SK-N-SH treated with all-trans-retinoic acid at 6 μM for 48 hours (cell line): ENCODE data around the gene FOXK1.

Experiments used
- ATAC-seq: fragments of 200-7000 bp; cut with Tn5 transposase; 3 replicates; pipeline ENCODE4 v1.9.1; 2020; ENCODE audit warnings: mild to moderate bottlenecking, moderate library complexity
- ARNTL ChIP-seq: fragments of 450-650 bp; formaldehyde crosslinking; IDR thresholded peaks from 2 replicates; pipeline ENCODE4 v1.5.0; 2020; ENCODE audit warnings: low read depth, mild to moderate bottlenecking, moderate library complexity, borderline replicate concordance
- BACH2 ChIP-seq: fragments of 250-450 bp; sonication (Bioruptor Pico); IDR thresholded peaks from 2 replicates; pipeline ENCODE4 v1.9.0; 2021; ENCODE audit warnings: mild to moderate bottlenecking, borderline replicate concordance
- CSDC2 ChIP-seq: fragments of 250-450 bp; sonication (Bioruptor Pico); IDR thresholded peaks from 2 replicates; pipeline ENCODE4 v1.5.0; 2020; ENCODE audit warnings: mild to moderate bottlenecking, moderate library complexity
- ESRRG ChIP-seq: fragments of 250-450 bp; sonication (Bioruptor Pico); IDR thresholded peaks from 2 replicates; pipeline ENCODE4 v1.6.1; 2021; ENCODE audit warnings: mild to moderate bottlenecking
- GLIS3 ChIP-seq: fragments of 250-450 bp; sonication (Bioruptor Pico); IDR thresholded peaks from 2 replicates; pipeline ENCODE4 v1.5.0; 2020; ENCODE audit warnings: mild to moderate bottlenecking, moderate library complexity
- ISL1 ChIP-seq: fragments of 250-450 bp; sonication (Bioruptor Pico); IDR thresholded peaks from 2 replicates; pipeline ENCODE4 v2.1.2; 2022; ENCODE audit warnings: mild to moderate bottlenecking, moderate library complexity
- PPARA ChIP-seq: fragments of 250-450 bp; sonication (Bioruptor Pico); IDR thresholded peaks from 2 replicates; pipeline ENCODE4 v1.5.0; 2020; ENCODE audit warnings: mild to moderate bottlenecking, borderline replicate concordance
- RARB ChIP-seq: fragments of 250-450 bp; sonication (Bioruptor Pico); IDR thresholded peaks from 2 replicates; pipeline ENCODE4 v1.8.0; 2021; ENCODE audit warnings: mild to moderate bottlenecking, moderate library complexity
- SNAI2 ChIP-seq: fragments of 250-450 bp; sonication (Bioruptor Pico); IDR thresholded peaks from 2 replicates; pipeline ENCODE4 v1.5.0; 2020; ENCODE audit warnings: mild to moderate bottlenecking, moderate library complexity
- TCF4 ChIP-seq: fragments of 250-450 bp; sonication (Bioruptor Pico); IDR thresholded peaks from 2 replicates; pipeline ENCODE4 v1.8.0; 2021; ENCODE audit warnings: mild to moderate bottlenecking, moderate library complexity, borderline replicate concordance
- TOX ChIP-seq: fragments of 250-450 bp; sonication (Bioruptor Pico); IDR thresholded peaks from 2 replicates; pipeline ENCODE4 v1.8.0; 2021; ENCODE audit warnings: mild to moderate bottlenecking, moderate library complexity, borderline replicate concordance
- ZC3H10 ChIP-seq: fragments of 250-450 bp; sonication (Bioruptor Pico); IDR thresholded peaks from 2 replicates; pipeline ENCODE4 v1.5.1; 2021; ENCODE audit warnings: mild to moderate bottlenecking, moderate library complexity
- ZFP3 ChIP-seq: fragments of 250-450 bp; sonication (Bioruptor Pico); IDR thresholded peaks from 2 replicates; pipeline ENCODE4 v1.5.0; 2020; ENCODE audit warnings: mild to moderate bottlenecking, moderate library complexity
- ZFP30 ChIP-seq: fragments of 450-650 bp; formaldehyde crosslinking; IDR thresholded peaks from 2 replicates; pipeline ENCODE4 v1.5.0; 2022; ENCODE audit warnings: mild to moderate bottlenecking, moderate library complexity
- ZNF565 ChIP-seq: fragments of 450-650 bp; formaldehyde crosslinking; conservative IDR thresholded peaks from 2 replicates; pipeline ENCODE4 v1.5.0; 2020; ENCODE audit warnings: low read depth, mild to moderate bottlenecking, moderate library complexity
- ZNF70 ChIP-seq: fragments of 450-650 bp; formaldehyde crosslinking; IDR thresholded peaks from 2 replicates; pipeline ENCODE4 v1.5.0; 2020; ENCODE audit warnings: mild to moderate bottlenecking, moderate library complexity
- ZNF8 ChIP-seq: fragments of 450-650 bp; formaldehyde crosslinking; IDR thresholded peaks from 2 replicates; pipeline ENCODE4 v1.5.0; 2020; ENCODE audit warnings: mild to moderate bottlenecking, moderate library complexity
- TF ChIP-seq, protein P1 (sequence below): fragments of 250-450 bp; sonication (Bioruptor Pico); IDR thresholded peaks from 2 replicates; pipeline ENCODE4 v1.8.0; 2021; ENCODE audit warnings: low read depth, mild to moderate bottlenecking, moderate library complexity, borderline replicate concordance
- TF ChIP-seq, protein P2 (sequence below): fragments of 250-450 bp; sonication (Bioruptor Pico); IDR thresholded peaks from 2 replicates; pipeline ENCODE4 v1.5.0; 2020; ENCODE audit warnings: mild to moderate bottlenecking, moderate library complexity
- TF ChIP-seq, protein P3 (sequence below): fragments of 250-450 bp; sonication (Bioruptor Pico); IDR thresholded peaks from 2 replicates; pipeline ENCODE4 v1.8.0; 2020; ENCODE audit warnings: mild to moderate bottlenecking, moderate library complexity, borderline replicate concordance
- TF ChIP-seq, protein P4 (sequence below): fragments of 250-450 bp; sonication (Bioruptor Pico); IDR thresholded peaks from 2 replicates; pipeline ENCODE4 v1.5.1; 2020; ENCODE audit warnings: low read depth, mild to moderate bottlenecking, moderate library complexity
- TF ChIP-seq, protein P5 (sequence below): fragments of 250-450 bp; sonication (Bioruptor Pico); IDR thresholded peaks from 2 replicates; pipeline ENCODE4 v1.5.1; 2021; ENCODE audit warnings: mild to moderate bottlenecking, moderate library complexity

The FOXK1 gene

DNA sequence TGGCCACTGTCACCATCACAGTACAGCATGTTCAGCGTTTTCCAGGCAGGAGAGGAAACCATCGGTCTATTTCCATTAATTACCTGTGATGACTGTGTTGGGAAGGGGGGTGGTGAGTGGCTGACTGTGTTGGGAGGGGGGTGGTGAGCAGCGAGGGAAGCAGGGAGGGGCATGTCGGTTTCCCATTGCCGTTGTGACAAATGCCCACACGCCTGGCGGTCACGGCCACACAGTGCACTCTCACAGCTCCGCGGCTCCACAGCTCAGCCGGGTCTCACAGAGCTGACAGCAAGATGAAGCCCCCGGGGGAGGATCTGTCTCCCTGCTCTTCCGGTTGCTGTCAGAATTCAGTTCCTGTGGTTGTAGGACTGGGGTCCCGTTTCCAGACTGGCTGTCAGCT is 132.3 kb downstream of the FOXK1 start:
- no peak for TF ChIP-seq CSDC2 (CRISPR knock-in tag)
- TF ChIP-seq, protein P1, sequence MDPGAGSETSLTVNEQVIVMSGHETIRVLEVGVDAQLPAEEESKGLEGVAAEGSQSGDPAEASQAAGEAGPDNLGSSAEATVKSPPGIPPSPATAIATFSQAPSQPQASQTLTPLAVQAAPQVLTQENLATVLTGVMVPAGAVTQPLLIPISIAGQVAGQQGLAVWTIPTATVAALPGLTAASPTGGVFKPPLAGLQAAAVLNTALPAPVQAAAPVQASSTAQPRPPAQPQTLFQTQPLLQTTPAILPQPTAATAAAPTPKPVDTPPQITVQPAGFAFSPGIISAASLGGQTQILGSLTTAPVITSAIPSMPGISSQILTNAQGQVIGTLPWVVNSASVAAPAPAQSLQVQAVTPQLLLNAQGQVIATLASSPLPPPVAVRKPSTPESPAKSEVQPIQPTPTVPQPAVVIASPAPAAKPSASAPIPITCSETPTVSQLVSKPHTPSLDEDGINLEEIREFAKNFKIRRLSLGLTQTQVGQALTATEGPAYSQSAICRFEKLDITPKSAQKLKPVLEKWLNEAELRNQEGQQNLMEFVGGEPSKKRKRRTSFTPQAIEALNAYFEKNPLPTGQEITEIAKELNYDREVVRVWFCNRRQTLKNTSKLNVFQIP = no peak
- TF ChIP-seq ZFP3 (CRISPR knock-in tag) = no peak
- no peak for TF ChIP-seq ZFP30
- TF ChIP-seq TOX (CRISPR knock-in tag) = no peak
- no peak for TF ChIP-seq ISL1 (CRISPR knock-in tag)
- TF ChIP-seq ZC3H10 (CRISPR knock-in tag) = no peak
- no peak for TF ChIP-seq SNAI2 (CRISPR knock-in tag)
- TF ChIP-seq BACH2 (CRISPR knock-in tag) = no peak
- no peak for TF ChIP-seq ZNF8
- TF ChIP-seq, protein P2, sequence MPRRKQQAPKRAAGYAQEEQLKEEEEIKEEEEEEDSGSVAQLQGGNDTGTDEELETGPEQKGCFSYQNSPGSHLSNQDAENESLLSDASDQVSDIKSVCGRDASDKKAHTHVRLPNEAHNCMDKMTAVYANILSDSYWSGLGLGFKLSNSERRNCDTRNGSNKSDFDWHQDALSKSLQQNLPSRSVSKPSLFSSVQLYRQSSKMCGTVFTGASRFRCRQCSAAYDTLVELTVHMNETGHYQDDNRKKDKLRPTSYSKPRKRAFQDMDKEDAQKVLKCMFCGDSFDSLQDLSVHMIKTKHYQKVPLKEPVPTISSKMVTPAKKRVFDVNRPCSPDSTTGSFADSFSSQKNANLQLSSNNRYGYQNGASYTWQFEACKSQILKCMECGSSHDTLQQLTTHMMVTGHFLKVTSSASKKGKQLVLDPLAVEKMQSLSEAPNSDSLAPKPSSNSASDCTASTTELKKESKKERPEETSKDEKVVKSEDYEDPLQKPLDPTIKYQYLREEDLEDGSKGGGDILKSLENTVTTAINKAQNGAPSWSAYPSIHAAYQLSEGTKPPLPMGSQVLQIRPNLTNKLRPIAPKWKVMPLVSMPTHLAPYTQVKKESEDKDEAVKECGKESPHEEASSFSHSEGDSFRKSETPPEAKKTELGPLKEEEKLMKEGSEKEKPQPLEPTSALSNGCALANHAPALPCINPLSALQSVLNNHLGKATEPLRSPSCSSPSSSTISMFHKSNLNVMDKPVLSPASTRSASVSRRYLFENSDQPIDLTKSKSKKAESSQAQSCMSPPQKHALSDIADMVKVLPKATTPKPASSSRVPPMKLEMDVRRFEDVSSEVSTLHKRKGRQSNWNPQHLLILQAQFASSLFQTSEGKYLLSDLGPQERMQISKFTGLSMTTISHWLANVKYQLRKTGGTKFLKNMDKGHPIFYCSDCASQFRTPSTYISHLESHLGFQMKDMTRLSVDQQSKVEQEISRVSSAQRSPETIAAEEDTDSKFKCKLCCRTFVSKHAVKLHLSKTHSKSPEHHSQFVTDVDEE (CRISPR knock-in tag) = no peak
- TF ChIP-seq, protein P3, sequence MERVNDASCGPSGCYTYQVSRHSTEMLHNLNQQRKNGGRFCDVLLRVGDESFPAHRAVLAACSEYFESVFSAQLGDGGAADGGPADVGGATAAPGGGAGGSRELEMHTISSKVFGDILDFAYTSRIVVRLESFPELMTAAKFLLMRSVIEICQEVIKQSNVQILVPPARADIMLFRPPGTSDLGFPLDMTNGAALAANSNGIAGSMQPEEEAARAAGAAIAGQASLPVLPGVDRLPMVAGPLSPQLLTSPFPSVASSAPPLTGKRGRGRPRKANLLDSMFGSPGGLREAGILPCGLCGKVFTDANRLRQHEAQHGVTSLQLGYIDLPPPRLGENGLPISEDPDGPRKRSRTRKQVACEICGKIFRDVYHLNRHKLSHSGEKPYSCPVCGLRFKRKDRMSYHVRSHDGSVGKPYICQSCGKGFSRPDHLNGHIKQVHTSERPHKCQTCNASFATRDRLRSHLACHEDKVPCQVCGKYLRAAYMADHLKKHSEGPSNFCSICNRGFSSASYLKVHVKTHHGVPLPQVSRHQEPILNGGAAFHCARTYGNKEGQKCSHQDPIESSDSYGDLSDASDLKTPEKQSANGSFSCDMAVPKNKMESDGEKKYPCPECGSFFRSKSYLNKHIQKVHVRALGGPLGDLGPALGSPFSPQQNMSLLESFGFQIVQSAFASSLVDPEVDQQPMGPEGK (CRISPR knock-in tag) = no peak
- no peak for TF ChIP-seq ZNF70 (CRISPR knock-in tag)
- TF ChIP-seq RARB (CRISPR knock-in tag) = no peak
- TF ChIP-seq, protein P4, sequence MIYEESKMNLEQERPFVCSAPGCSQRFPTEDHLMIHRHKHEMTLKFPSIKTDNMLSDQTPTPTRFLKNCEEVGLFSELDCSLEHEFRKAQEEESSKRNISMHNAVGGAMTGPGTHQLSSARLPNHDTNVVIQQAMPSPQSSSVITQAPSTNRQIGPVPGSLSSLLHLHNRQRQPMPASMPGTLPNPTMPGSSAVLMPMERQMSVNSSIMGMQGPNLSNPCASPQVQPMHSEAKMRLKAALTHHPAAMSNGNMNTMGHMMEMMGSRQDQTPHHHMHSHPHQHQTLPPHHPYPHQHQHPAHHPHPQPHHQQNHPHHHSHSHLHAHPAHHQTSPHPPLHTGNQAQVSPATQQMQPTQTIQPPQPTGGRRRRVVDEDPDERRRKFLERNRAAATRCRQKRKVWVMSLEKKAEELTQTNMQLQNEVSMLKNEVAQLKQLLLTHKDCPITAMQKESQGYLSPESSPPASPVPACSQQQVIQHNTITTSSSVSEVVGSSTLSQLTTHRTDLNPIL = no peak
- no peak for TF ChIP-seq ARNTL (CRISPR knock-in tag)
- no peak for TF ChIP-seq ZNF565 (CRISPR knock-in tag)
- TF ChIP-seq PPARA = no peak
- no peak for TF ChIP-seq GLIS3
- TF ChIP-seq ESRRG (CRISPR knock-in tag) = no peak
- ATAC-seq = no peak

DNA sequence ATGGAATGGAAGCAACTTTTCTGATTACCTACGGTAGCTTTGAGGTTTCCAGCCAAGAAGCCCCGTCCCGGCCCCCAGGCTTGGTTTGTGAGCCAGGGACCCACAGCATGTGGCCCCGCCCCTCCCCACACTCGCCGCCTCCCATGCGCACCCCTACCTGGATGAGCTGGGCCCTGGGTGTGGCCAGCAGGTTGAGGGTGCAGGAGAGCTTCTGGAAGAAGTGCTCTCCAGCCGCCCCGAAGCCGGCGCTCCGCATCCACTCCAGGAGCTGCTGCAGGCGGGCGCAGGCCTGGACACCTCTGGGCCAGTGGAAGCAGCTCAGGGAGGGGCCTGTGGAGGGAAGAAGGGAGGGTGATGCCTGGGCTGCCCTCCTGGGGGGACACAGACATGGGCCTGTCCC is 133.0 kb downstream of the FOXK1 start:
- TF ChIP-seq ZNF565 (CRISPR knock-in tag) (no peak), CSDC2 (CRISPR knock-in tag) (no peak), ZNF70 (CRISPR knock-in tag) (no peak), ESRRG (CRISPR knock-in tag) (no peak), TOX (CRISPR knock-in tag) (no peak), RARB (CRISPR knock-in tag) (no peak), ARNTL (CRISPR knock-in tag) (no peak), TCF4 (no peak), BACH2 (CRISPR knock-in tag) (no peak), PPARA (no peak), ZNF8 (no peak), GLIS3 (no peak), ISL1 (CRISPR knock-in tag) (no peak), ZFP30 (no peak), ZFP3 (CRISPR knock-in tag) (no peak)
- TF ChIP-seq, protein P1 = no peak
- TF ChIP-seq, protein P4 = no peak
- TF ChIP-seq, protein P2 (CRISPR knock-in tag) = no peak
- TF ChIP-seq, protein P5, sequence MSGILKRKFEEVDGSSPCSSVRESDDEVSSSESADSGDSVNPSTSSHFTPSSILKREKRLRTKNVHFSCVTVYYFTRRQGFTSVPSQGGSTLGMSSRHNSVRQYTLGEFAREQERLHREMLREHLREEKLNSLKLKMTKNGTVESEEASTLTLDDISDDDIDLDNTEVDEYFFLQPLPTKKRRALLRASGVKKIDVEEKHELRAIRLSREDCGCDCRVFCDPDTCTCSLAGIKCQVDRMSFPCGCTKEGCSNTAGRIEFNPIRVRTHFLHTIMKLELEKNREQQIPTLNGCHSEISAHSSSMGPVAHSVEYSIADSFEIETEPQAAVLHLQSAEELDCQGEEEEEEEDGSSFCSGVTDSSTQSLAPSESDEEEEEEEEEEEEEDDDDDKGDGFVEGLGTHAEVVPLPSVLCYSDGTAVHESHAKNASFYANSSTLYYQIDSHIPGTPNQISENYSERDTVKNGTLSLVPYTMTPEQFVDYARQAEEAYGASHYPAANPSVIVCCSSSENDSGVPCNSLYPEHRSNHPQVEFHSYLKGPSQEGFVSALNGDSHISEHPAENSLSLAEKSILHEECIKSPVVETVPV (CRISPR knock-in tag) = no peak
- ATAC-seq = no peak
